SJCRH30 (cell line): ENCODE data around the gene CHST11. TPM values are rescaled to one million over a fixed set of nuclear protein-coding genes. Genes with fewer than 3 reads are reported as not detected.
A peak's percentile ranks its signal among the peaks of the same experiment; 100 is the strongest.

Source experiments
- DNase-seq, 2 experiments: peaks; one replicate each; pipeline ENCODE4 v3.0.0-alpha.2; 2015 to 2020
- H3K27ac ChIP-seq: fragments of 250-450 bp; sonication (Bioruptor Pico); 2 replicates; pipeline ENCODE4 v1.5.1; 2020; ENCODE audit warnings: mild to moderate bottlenecking, moderate library complexity
- H3K27me3 ChIP-seq: fragments of 250-450 bp; sonication (Bioruptor Pico); 2 replicates; pipeline ENCODE4 v1.5.1; 2020; ENCODE audit warnings: mild to moderate bottlenecking, moderate library complexity
- H3K36me3 ChIP-seq: fragments of 250-450 bp; sonication (Bioruptor Pico); 2 replicates; pipeline ENCODE4 v1.5.1; 2020; ENCODE audit warnings: mild to moderate bottlenecking, moderate library complexity
- H3K4me1 ChIP-seq: fragments of 250-450 bp; sonication (Bioruptor Pico); 2 replicates; pipeline ENCODE4 v1.5.1; 2020; ENCODE audit warnings: mild to moderate bottlenecking, moderate library complexity
- H3K4me3 ChIP-seq: fragments of 250-450 bp; sonication (Bioruptor Pico); 2 replicates; pipeline ENCODE4 v1.5.1; 2020; ENCODE audit warnings: mild to moderate bottlenecking, moderate library complexity
- H3K9me3 ChIP-seq: fragments of 250-450 bp; sonication (Bioruptor Pico); replicated peaks from 2 replicates; pipeline ENCODE4 v1.5.1; 2020; ENCODE audit warnings: mild to moderate bottlenecking, moderate library complexity
- total RNA-seq: library from RNA; depleted of rRNA; stranded (reverse); fragments of >200 nt; shearing (Covaris generic); gene quantifications from 2 replicates; pipeline ENCODE4 v1.2.3, GENCODE V29; 2014

The CHST11 gene
- total RNA-seq, 1 experiment from 2014 or later: 37.0 TPM

- H3K4me1 ChIP-seq: peaks cover 20% of the 10 kb centered on the region
- H3K36me3 ChIP-seq: no peaks in the 10 kb centered on the region
- H3K9me3 ChIP-seq: no peaks in the 10 kb centered on the region
- DNase-seq: no peak
- no peak overlapping the region; the same call in 1 of the 2 replicates for H3K27ac ChIP-seq
- no peaks in the 10 kb centered on the region for H3K27me3 ChIP-seq
- H3K4me3 ChIP-seq: no peak overlapping the region
Measured at GRCh38 chr12:104422441-104422840, 34.3 kb upstream of the CHST11 start.

GRCh38 chr12:104423273-104423672 is 33.5 kb upstream of the CHST11 start:
- no peak for DNase-seq
- H3K4me1 ChIP-seq: peaks cover 21% of the 10 kb centered on the region
- H3K27ac ChIP-seq: no peak overlapping the region
- no peak overlapping the region for H3K4me3 ChIP-seq
- no peaks in the 10 kb centered on the region for H3K36me3 ChIP-seq
- no peaks in the 10 kb centered on the region for H3K27me3 ChIP-seq
- no peaks in the 10 kb centered on the region for H3K9me3 ChIP-seq

- no peak for DNase-seq
- peaks cover 21% of the 10 kb centered on the region for H3K4me1 ChIP-seq
- H3K27me3 ChIP-seq: no peaks in the 10 kb centered on the region
- no peaks in the 10 kb centered on the region for H3K36me3 ChIP-seq
- H3K4me3 ChIP-seq: no peak overlapping the region
- no peaks in the 10 kb centered on the region for H3K9me3 ChIP-seq
- no peak overlapping the region for H3K27ac ChIP-seq
Measured at GRCh38 chr12:104423809-104424208, 32.9 kb upstream of the CHST11 start.

GRCh38 chr12:104424955-104425354 is 31.8 kb upstream of the CHST11 start:
- Histone ChIP-seq H3K4me1 (peaks cover 21% of the 10 kb centered on the region), H3K27me3 (no peaks in the 10 kb centered on the region), H3K27ac (no peak overlapping the region), H3K4me3 (no peak overlapping the region), H3K9me3 (no peaks in the 10 kb centered on the region), H3K36me3 (no peaks in the 10 kb centered on the region)
- DNase-seq: no peak

- Histone ChIP-seq H3K27ac (no peak overlapping the region), H3K4me3 (no peak overlapping the region), H3K9me3 (no peaks in the 10 kb centered on the region), H3K36me3 (no peaks in the 10 kb centered on the region), H3K4me1 (peaks cover 21% of the 10 kb centered on the region), H3K27me3 (no peaks in the 10 kb centered on the region)
- no peak for DNase-seq
Measured at GRCh38 chr12:104425614-104426013, 31.1 kb upstream of the CHST11 start.

- H3K9me3 ChIP-seq: no peaks in the 10 kb centered on the region
- H3K36me3 ChIP-seq: no peaks in the 10 kb centered on the region
- H3K4me3 ChIP-seq: no peak overlapping the region
- peaks cover 15% of the 10 kb centered on the region for H3K4me1 ChIP-seq
- H3K27me3 ChIP-seq: no peaks in the 10 kb centered on the region
- no peak overlapping the region for H3K27ac ChIP-seq
- DNase-seq: no peak
Measured at GRCh38 chr12:104426926-104427546, 29.7 kb upstream of the CHST11 start.

GRCh38 chr12:104427547-104427938 is 29.2 kb upstream of the CHST11 start:
- Histone ChIP-seq H3K4me3 (no peak overlapping the region), H3K27ac (no peak overlapping the region), H3K9me3 (no peaks in the 10 kb centered on the region), H3K36me3 (no peaks in the 10 kb centered on the region), H3K27me3 (no peaks in the 10 kb centered on the region), H3K4me1 (peaks cover 10% of the 10 kb centered on the region)
- DNase-seq: no peak

GRCh38 chr12:104433061-104433460 is 23.7 kb upstream of the CHST11 start:
- DNase-seq: no peak
- Histone ChIP-seq H3K4me3 (no peak overlapping the region), H3K9me3 (no peaks in the 10 kb centered on the region), H3K27me3 (no peaks in the 10 kb centered on the region), H3K36me3 (no peaks in the 10 kb centered on the region), H3K27ac (no peak overlapping the region), H3K4me1 (no peaks in the 10 kb centered on the region)

- DNase-seq: no peak
- no peaks in the 10 kb centered on the region for H3K36me3 ChIP-seq
- H3K4me3 ChIP-seq: no peak overlapping the region
- no peaks in the 10 kb centered on the region for H3K27me3 ChIP-seq
- H3K9me3 ChIP-seq: no peaks in the 10 kb centered on the region
- H3K4me1 ChIP-seq: no peaks in the 10 kb centered on the region
- no peak overlapping the region for H3K27ac ChIP-seq
Measured at GRCh38 chr12:104434129-104434528, 22.6 kb upstream of the CHST11 start.

- H3K9me3 ChIP-seq: no peaks in the 10 kb centered on the region
- H3K4me3 ChIP-seq: no peak overlapping the region
- H3K27me3 ChIP-seq: no peaks in the 10 kb centered on the region
- H3K4me1 ChIP-seq: no peaks in the 10 kb centered on the region
- H3K36me3 ChIP-seq: no peaks in the 10 kb centered on the region
- no peak overlapping the region for H3K27ac ChIP-seq
- no peak for DNase-seq
Measured at GRCh38 chr12:104435175-104435574, 21.6 kb upstream of the CHST11 start.

GRCh38 chr12:104435765-104436164 is 21.0 kb upstream of the CHST11 start:
- no peaks in the 10 kb centered on the region for H3K27me3 ChIP-seq
- H3K27ac ChIP-seq: no peak overlapping the region
- no peaks in the 10 kb centered on the region for H3K36me3 ChIP-seq
- H3K9me3 ChIP-seq: no peaks in the 10 kb centered on the region
- H3K4me1 ChIP-seq: no peaks in the 10 kb centered on the region
- no peak overlapping the region for H3K4me3 ChIP-seq
- DNase-seq: no peak

- Histone ChIP-seq H3K4me1 (no peaks in the 10 kb centered on the region), H3K27me3 (no peaks in the 10 kb centered on the region), H3K36me3 (no peaks in the 10 kb centered on the region), H3K9me3 (no peaks in the 10 kb centered on the region), H3K4me3 (no peak overlapping the region), H3K27ac (no peak overlapping the region)
- DNase-seq: no peak
Measured at GRCh38 chr12:104436790-104437189, 20.0 kb upstream of the CHST11 start.

- Histone ChIP-seq H3K4me3 (no peak overlapping the region), H3K36me3 (no peaks in the 10 kb centered on the region), H3K27ac (no peak overlapping the region), H3K9me3 (no peaks in the 10 kb centered on the region), H3K27me3 (no peaks in the 10 kb centered on the region), H3K4me1 (no peaks in the 10 kb centered on the region)
- DNase-seq: no peak
Measured at GRCh38 chr12:104438134-104438533, 18.6 kb upstream of the CHST11 start.

GRCh38 chr12:104439137-104439536 is 17.6 kb upstream of the CHST11 start:
- peak; percentile 7 to 25 for DNase-seq
- H3K27me3 ChIP-seq: no peaks in the 10 kb centered on the region
- H3K4me1 ChIP-seq: no peaks in the 10 kb centered on the region
- no peak overlapping the region for H3K4me3 ChIP-seq
- H3K9me3 ChIP-seq: no peaks in the 10 kb centered on the region
- H3K36me3 ChIP-seq: no peaks in the 10 kb centered on the region
- H3K27ac ChIP-seq: no peak overlapping the region

GRCh38 chr12:104443008-104443407 is 13.7 kb upstream of the CHST11 start:
- Histone ChIP-seq H3K9me3 (no peaks in the 10 kb centered on the region), H3K4me1 (no peaks in the 10 kb centered on the region), H3K4me3 (no peak overlapping the region), H3K27ac (no peak overlapping the region), H3K27me3 (no peaks in the 10 kb centered on the region), H3K36me3 (no peaks in the 10 kb centered on the region)
- no peak for DNase-seq

GRCh38 chr12:104446646-104447421 is 9.9 kb upstream of the CHST11 start:
- Histone ChIP-seq H3K27me3 (no peaks in the 10 kb centered on the region), H3K4me1 (no peaks in the 10 kb centered on the region), H3K27ac (no peak overlapping the region), H3K9me3 (no peaks in the 10 kb centered on the region; the same call in 1 of the 2 replicates), H3K36me3 (no peaks in the 10 kb centered on the region), H3K4me3 (no peak overlapping the region)
- DNase-seq: no peak
